ENCODE measurements around the gene CACNA1G.

The CACNA1G gene

DNA sequence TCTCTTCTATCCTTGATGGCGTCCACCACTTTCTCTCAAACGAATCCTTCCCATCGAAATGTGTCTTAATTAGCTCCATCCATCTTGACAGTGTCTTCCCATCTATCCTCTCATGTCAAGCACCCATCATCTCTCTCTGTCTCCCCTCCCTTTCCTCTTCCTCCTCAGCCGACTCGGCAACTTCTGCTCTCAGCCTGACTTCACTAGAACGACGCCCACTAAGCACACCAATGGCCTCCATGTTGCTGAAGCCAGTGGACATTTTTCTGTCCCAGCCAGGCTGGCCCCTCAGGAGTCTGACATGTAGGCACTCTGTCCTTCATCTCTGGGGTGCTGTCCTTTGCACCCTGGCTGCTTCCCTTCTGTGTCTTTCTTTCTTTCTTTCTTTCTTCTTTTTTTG, 16.0 kb upstream of the CACNA1G start:
- Histone ChIP-seq H3K27ac (replicated peaks; ENCODE audit: low read length) (no peak overlapping the region), H3K4me2 (ENCODE audit: insufficient read depth, low read length, poor library complexity, severe bottlenecking) (no peak overlapping the region), H3K4me3 (ENCODE audit: low read length in 2 of 2) (no peak overlapping the region), H4K91ac (ENCODE audit: low read depth, low read length, poor library complexity) (no peak overlapping the region), H2AFZ (ENCODE audit: low read length) (no peak overlapping the region), H3K4me1 (ENCODE audit: control insufficient read depth in 2 of 2, insufficient read depth in 1 of 2, low read depth in 1 of 2, low read length in 2 of 2) (peaks cover 20 to 26% of the 10 kb centered on the region in 2 donors), H2BK12ac (ENCODE audit: low read length) (no peak overlapping the region), H3K18ac (ENCODE audit: low read length) (no peak overlapping the region), H3K14ac (ENCODE audit: low read length) (no peak overlapping the region), H3K27me3 (ENCODE audit: control insufficient read depth in 3 of 3, insufficient read depth in 3 of 3, low read depth in 1 of 3, low read length in 3 of 3) (peaks cover 0 to 22% (median 0%) of the 10 kb centered on the region in 3 experiments), H3K23ac (ENCODE audit: low read depth, low read length, poor library complexity) (no peak overlapping the region), H2BK120ac (ENCODE audit: low read depth, low read length) (no peak overlapping the region), H2BK5ac (ENCODE audit: low read length) (no peak overlapping the region), H4K8ac (ENCODE audit: low read depth, low read length) (no peak overlapping the region), H3K9me3 (replicated peaks in 1 of 2; ENCODE audit: control insufficient read depth in 2 of 2, insufficient read depth in 1 of 2, low read depth in 1 of 2, low read length in 2 of 2) (no peaks in the 10 kb centered on the region), H3K36me3 (replicated peaks in 1 of 2; ENCODE audit: control insufficient read depth in 2 of 2, insufficient read depth in 2 of 2, low read length in 2 of 2) (peaks cover 0 to under 1% of the 10 kb centered on the region in 2 donors), H3K9ac (ENCODE audit: low read depth, low read length, poor library complexity) (no peak overlapping the region), H2AK5ac (ENCODE audit: low read depth, low read length) (no peak overlapping the region), H3K79me1 (ENCODE audit: low read depth, low read length) (peaks cover 4% of the 10 kb centered on the region), H2BK15ac (ENCODE audit: low read length) (peak overlapping the region; percentile 3), H3K4ac (ENCODE audit: low read length) (no peak overlapping the region)
- WGBS, 2 donors (ENCODE audit: extremely low coverage in 2 of 2, insufficient read length in 2 of 2, insufficient replicate concordance in 1 of 2), result no CpG with 5 or more reads among the region's 7 CpGs
- no peak for DNase-seq (ENCODE audit: low spot score)

DNA sequence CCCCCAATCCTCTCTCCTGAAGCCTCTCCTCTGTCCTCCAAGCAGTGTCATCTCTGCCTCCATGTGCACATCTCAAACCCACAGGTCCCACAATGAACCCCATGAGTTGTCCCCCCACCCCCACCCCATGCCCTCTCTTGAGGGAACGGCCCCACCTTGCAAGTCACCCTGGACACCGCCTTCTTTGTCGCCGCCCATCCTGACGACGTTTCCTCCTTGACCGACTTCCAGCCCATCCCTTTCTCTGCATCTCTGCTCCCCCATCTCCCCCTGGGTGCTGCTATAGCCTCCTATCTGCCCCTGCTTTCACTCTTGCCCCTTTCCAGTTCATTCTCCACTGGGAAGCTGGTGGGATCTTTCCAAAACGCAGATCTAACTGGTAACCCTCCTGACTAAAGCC, 15.2 kb upstream of the CACNA1G start:
- no peak overlapping the region for H2AK5ac ChIP-seq (ENCODE audit: low read depth, low read length)
- H2BK15ac ChIP-seq (ENCODE audit: low read length), result peak overlapping the region; percentile 56
- no peak overlapping the region for H2BK5ac ChIP-seq (ENCODE audit: low read length)
- H2BK120ac ChIP-seq (ENCODE audit: low read depth, low read length), result no peak overlapping the region
- no peak overlapping the region for H3K23ac ChIP-seq (ENCODE audit: low read depth, low read length, poor library complexity)
- no CpG with 5 or more reads among the region's 8 CpGs for WGBS, 2 donors (ENCODE audit: extremely low coverage in 2 of 2, insufficient read length in 2 of 2, insufficient replicate concordance in 1 of 2)
- no peak overlapping the region for H2AFZ ChIP-seq (ENCODE audit: low read length)
- H3K79me1 ChIP-seq (ENCODE audit: low read depth, low read length), result peaks cover 4% of the 10 kb centered on the region
- H3K4me2 ChIP-seq (ENCODE audit: insufficient read depth, low read length, poor library complexity, severe bottlenecking), result no peak overlapping the region
- H3K27me3 ChIP-seq (ENCODE audit: control insufficient read depth in 3 of 3, insufficient read depth in 3 of 3, low read depth in 1 of 3, low read length in 3 of 3), result peaks cover 0 to 22% (median 0%) of the 10 kb centered on the region in 3 experiments
- no peak overlapping the region for H3K27ac ChIP-seq (replicated peaks; ENCODE audit: low read length)
- H3K4ac ChIP-seq (ENCODE audit: low read length), result no peak overlapping the region
- no peak for DNase-seq (ENCODE audit: low spot score)
- no peak overlapping the region for H3K4me3 ChIP-seq (ENCODE audit: low read length in 2 of 2)
- peaks cover 20 to 21% of the 10 kb centered on the region in 2 donors for H3K4me1 ChIP-seq (ENCODE audit: control insufficient read depth in 2 of 2, insufficient read depth in 1 of 2, low read depth in 1 of 2, low read length in 2 of 2)
- H3K14ac ChIP-seq (ENCODE audit: low read length), result no peak overlapping the region
- no peak overlapping the region for H4K91ac ChIP-seq (ENCODE audit: low read depth, low read length, poor library complexity)
- H4K8ac ChIP-seq (ENCODE audit: low read depth, low read length), result no peak overlapping the region
- no peaks in the 10 kb centered on the region for H3K9me3 ChIP-seq (replicated peaks in 1 of 2; ENCODE audit: control insufficient read depth in 2 of 2, insufficient read depth in 1 of 2, low read depth in 1 of 2, low read length in 2 of 2)
- no peak overlapping the region for H3K9ac ChIP-seq (ENCODE audit: low read depth, low read length, poor library complexity)
- H3K36me3 ChIP-seq (replicated peaks in 1 of 2; ENCODE audit: control insufficient read depth in 2 of 2, insufficient read depth in 2 of 2, low read length in 2 of 2), result peaks cover 0 to 2% of the 10 kb centered on the region in 2 donors
- H2BK12ac ChIP-seq (ENCODE audit: low read length), result no peak overlapping the region
- H3K18ac ChIP-seq (ENCODE audit: low read length), result no peak overlapping the region

- H2BK12ac ChIP-seq (ENCODE audit: low read length), result no peak overlapping the region
- peaks cover 0 to 11% (median 0%) of the 10 kb centered on the region in 3 experiments for H3K27me3 ChIP-seq (ENCODE audit: control insufficient read depth in 3 of 3, insufficient read depth in 3 of 3, low read depth in 1 of 3, low read length in 3 of 3)
- no peak overlapping the region for H4K8ac ChIP-seq (ENCODE audit: low read depth, low read length)
- H3K27ac ChIP-seq (replicated peaks; ENCODE audit: low read length), result no peak overlapping the region
- no peak overlapping the region for H2BK120ac ChIP-seq (ENCODE audit: low read depth, low read length)
- no peak for DNase-seq (ENCODE audit: low spot score)
- no peak overlapping the region for H3K18ac ChIP-seq (ENCODE audit: low read length)
- H3K36me3 ChIP-seq (replicated peaks in 1 of 2; ENCODE audit: control insufficient read depth in 2 of 2, insufficient read depth in 2 of 2, low read length in 2 of 2), result peaks cover 0 to 2% of the 10 kb centered on the region in 2 donors
- H2BK5ac ChIP-seq (ENCODE audit: low read length), result no peak overlapping the region
- H3K9ac ChIP-seq (ENCODE audit: low read depth, low read length, poor library complexity), result no peak overlapping the region
- peak overlapping the region; percentile 4 for H2AK5ac ChIP-seq (ENCODE audit: low read depth, low read length)
- H3K4me1 ChIP-seq (ENCODE audit: control insufficient read depth in 2 of 2, insufficient read depth in 1 of 2, low read depth in 1 of 2, low read length in 2 of 2), result peaks cover 16 to 18% of the 10 kb centered on the region in 2 donors
- H4K91ac ChIP-seq (ENCODE audit: low read depth, low read length, poor library complexity), result no peak overlapping the region
- peaks cover 4% of the 10 kb centered on the region for H3K79me1 ChIP-seq (ENCODE audit: low read depth, low read length)
- H3K4me3 ChIP-seq (ENCODE audit: low read length in 2 of 2), result peak overlapping the region in 1 of 2 donors; percentile 59
- H3K14ac ChIP-seq (ENCODE audit: low read length), result no peak overlapping the region
- no CpG with 5 or more reads among the region's 4 CpGs for WGBS, 2 donors (ENCODE audit: extremely low coverage in 2 of 2, insufficient read length in 2 of 2, insufficient replicate concordance in 1 of 2)
- H2BK15ac ChIP-seq (ENCODE audit: low read length), result peak overlapping the region; percentile 93
- peak overlapping the region; percentile 85 for H3K23ac ChIP-seq (ENCODE audit: low read depth, low read length, poor library complexity)
- no peak overlapping the region for H3K4me2 ChIP-seq (ENCODE audit: insufficient read depth, low read length, poor library complexity, severe bottlenecking)
- H3K4ac ChIP-seq (ENCODE audit: low read length), result no peak overlapping the region
- H3K9me3 ChIP-seq (replicated peaks in 1 of 2; ENCODE audit: control insufficient read depth in 2 of 2, insufficient read depth in 1 of 2, low read depth in 1 of 2, low read length in 2 of 2), result no peaks in the 10 kb centered on the region
- peak overlapping the region; percentile 98 for H2AFZ ChIP-seq (ENCODE audit: low read length)
These were observed 13.8 kb upstream of the CACNA1G start for GRCh38 chr17:50546701-50547034.

DNA sequence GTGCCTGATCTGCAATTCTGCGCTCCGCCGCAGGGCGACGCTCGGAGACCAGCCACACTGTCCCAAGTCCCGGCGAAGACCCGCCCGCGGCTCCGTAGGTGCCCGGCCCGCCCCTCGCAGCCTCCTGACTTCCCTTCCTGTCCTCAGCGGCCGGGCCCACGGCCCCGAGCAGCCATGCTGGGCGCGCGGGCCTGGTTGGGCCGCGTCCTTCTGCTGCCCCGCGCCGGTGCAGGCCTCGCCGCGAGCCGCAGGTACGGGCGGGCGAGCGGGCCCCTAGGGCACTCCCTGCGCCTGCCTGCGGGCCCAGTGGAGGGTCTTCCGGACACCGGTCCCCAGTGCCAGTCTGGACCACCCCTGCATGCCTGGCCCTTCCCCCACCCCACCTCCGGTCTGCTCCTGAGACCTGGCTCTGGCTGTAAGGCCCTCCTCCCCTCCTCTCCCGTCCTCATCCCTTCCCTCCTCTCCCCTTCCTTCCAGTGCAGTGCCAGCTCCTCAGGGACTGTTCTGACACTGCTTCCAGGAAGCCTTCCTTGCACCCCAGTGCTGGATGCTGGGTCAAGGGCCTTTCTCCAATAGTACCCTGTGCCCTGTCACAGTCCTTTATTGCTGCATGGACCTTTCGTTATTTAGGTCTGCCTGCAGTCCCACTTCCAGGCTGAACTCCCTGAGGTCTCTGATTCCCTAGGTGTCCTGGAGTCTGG, 13.3 kb upstream of the CACNA1G start, which contains the start of gene SPATA20:
SPATA20 (plus strand) TSS at position 140 of the 701 bp plus-strand sequence; CDS start at position 175, 35 bp downstream.
- Histone ChIP-seq H2AK5ac (ENCODE audit: low read depth, low read length) (peak within 1 kb of the TSS; percentile 86), H4K91ac (ENCODE audit: low read depth, low read length, poor library complexity) (peak within 1 kb of the TSS; percentile 47), H2BK120ac (ENCODE audit: low read depth, low read length) (peak within 1 kb of the TSS; percentile 51), H2AFZ (ENCODE audit: low read length) (peak within 1 kb of the TSS; percentile 98), H3K4me1 (ENCODE audit: control insufficient read depth in 2 of 2, insufficient read depth in 1 of 2, low read depth in 1 of 2, low read length in 2 of 2) (peaks cover 15 to 18% of the 10 kb centered on the region in 2 donors), H3K23ac (ENCODE audit: low read depth, low read length, poor library complexity) (peak within 1 kb of the TSS; percentile 85), H3K14ac (ENCODE audit: low read length) (peak within 1 kb of the TSS; percentile 3), H3K4me2 (ENCODE audit: insufficient read depth, low read length, poor library complexity, severe bottlenecking) (peak within 1 kb of the TSS; percentile 75), H3K4ac (ENCODE audit: low read length) (peak within 1 kb of the TSS; percentile 77), H2BK15ac (ENCODE audit: low read length) (peak within 1 kb of the TSS; percentile 99), H3K27me3 (ENCODE audit: control insufficient read depth in 3 of 3, insufficient read depth in 3 of 3, low read depth in 1 of 3, low read length in 3 of 3) (peaks cover 0 to 11% (median 0%) of the 10 kb centered on the region in 3 experiments), H2BK12ac (ENCODE audit: low read length) (peak within 1 kb of the TSS; percentile 88), H3K36me3 (replicated peaks in 1 of 2; ENCODE audit: control insufficient read depth in 2 of 2, insufficient read depth in 2 of 2, low read length in 2 of 2) (peaks cover 0 to 2% of the 10 kb centered on the region in 2 donors), H3K4me3 (ENCODE audit: low read length in 2 of 2) (peak within 1 kb of the TSS; percentile 59 to 77), H4K8ac (ENCODE audit: low read depth, low read length) (no peak within 1 kb of the TSS), H3K79me1 (ENCODE audit: low read depth, low read length) (peaks cover 4% of the 10 kb centered on the region), H3K18ac (ENCODE audit: low read length) (peak within 1 kb of the TSS; percentile 96), H3K9ac (ENCODE audit: low read depth, low read length, poor library complexity) (peak within 1 kb of the TSS; percentile 79), H3K27ac (replicated peaks; ENCODE audit: low read length) (no peak within 1 kb of the TSS), H2BK5ac (ENCODE audit: low read length) (peak within 1 kb of the TSS; percentile 48), H3K9me3 (replicated peaks in 1 of 2; ENCODE audit: control insufficient read depth in 2 of 2, insufficient read depth in 1 of 2, low read depth in 1 of 2, low read length in 2 of 2) (no peaks in the 10 kb centered on the region)
- WGBS, 2 donors (ENCODE audit: extremely low coverage in 2 of 2, insufficient read length in 2 of 2, insufficient replicate concordance in 1 of 2), result no CpG with 5 or more reads among the region's 42 CpGs
- DNase-seq (ENCODE audit: low spot score), result peak; percentile 83

Data from neuronal stem cell (in vitro differentiated cells).